Measurements from ENCODE around the gene MAB21L3.

Gene MAB21L3

DNA sequence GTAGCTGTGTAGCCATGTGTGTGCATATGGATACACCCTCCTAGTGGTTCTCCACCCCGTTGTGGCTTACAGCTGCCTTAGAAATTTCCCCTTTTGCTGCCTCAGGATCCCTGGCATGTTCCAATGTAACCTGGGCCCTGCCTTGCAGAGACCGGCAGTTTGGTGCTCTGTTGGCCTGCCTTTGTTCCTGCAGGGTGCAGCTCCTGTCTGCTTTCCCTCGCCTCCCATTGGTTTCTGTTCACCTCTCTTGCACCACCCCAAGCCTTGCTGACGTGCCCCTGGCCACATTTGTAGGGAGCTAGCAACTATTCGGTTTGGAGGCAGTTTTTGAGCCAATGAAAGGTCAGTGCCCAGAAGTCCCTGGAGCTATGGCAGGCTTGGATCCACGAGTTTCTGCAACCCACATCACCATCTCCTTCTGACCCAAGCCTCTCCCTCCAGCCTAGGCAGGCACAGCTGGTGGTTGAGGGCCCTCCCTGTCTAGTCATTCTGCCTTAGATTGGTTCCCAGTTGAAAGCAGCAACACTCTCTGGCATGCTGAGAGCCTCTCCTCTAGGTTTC, 54.9 kb downstream of the MAB21L3 start:
- TF ChIP-seq, protein P1, sequence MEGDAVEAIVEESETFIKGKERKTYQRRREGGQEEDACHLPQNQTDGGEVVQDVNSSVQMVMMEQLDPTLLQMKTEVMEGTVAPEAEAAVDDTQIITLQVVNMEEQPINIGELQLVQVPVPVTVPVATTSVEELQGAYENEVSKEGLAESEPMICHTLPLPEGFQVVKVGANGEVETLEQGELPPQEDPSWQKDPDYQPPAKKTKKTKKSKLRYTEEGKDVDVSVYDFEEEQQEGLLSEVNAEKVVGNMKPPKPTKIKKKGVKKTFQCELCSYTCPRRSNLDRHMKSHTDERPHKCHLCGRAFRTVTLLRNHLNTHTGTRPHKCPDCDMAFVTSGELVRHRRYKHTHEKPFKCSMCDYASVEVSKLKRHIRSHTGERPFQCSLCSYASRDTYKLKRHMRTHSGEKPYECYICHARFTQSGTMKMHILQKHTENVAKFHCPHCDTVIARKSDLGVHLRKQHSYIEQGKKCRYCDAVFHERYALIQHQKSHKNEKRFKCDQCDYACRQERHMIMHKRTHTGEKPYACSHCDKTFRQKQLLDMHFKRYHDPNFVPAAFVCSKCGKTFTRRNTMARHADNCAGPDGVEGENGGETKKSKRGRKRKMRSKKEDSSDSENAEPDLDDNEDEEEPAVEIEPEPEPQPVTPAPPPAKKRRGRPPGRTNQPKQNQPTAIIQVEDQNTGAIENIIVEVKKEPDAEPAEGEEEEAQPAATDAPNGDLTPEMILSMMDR (IDR thresholded peaks at IDR 0.05; ENCODE audit: low read length), result no peak
- TF ChIP-seq EZH2 (optimal IDR thresholded peaks at IDR 0.05; ENCODE audit: low read depth, low read length) (no peak), EZH2phosphoT487 (IDR thresholded peaks at IDR 0.05; ENCODE audit: low read length) (no peak)
- Histone ChIP-seq H3K9me3 (replicated peaks; ENCODE audit: insufficient read depth, low read length) (no peaks in the 10 kb centered on the region), H3K27me3 (replicated peaks; ENCODE audit: insufficient read depth, low read length) (no peaks in the 10 kb centered on the region), H3K79me2 (ENCODE audit: low read length) (no peaks in the 10 kb centered on the region), H3K9me2 (replicated peaks; ENCODE audit: insufficient read depth, low read length) (no peaks in the 10 kb centered on the region), H3K4me2 (ENCODE audit: low read depth, low read length) (no peak overlapping the region), H3K27ac (ENCODE audit: low read length) (no peak overlapping the region), H3K9ac (ENCODE audit: low read length) (no peak overlapping the region), H3F3A (ENCODE audit: insufficient read depth, low read length) (peaks cover 10% of the 10 kb centered on the region), H4K20me1 (ENCODE audit: insufficient read depth, low read length) (no peaks in the 10 kb centered on the region), H3K4me1 (ENCODE audit: low read length) (peaks cover 6% of the 10 kb centered on the region; the same call in 1 of the 2 replicates), H3K36me3 (replicated peaks; ENCODE audit: insufficient read depth, low read length) (no peaks in the 10 kb centered on the region), H3K4me3 (ENCODE audit: low read length) (no peak overlapping the region), H2AFZ (ENCODE audit: low read length) (no peak overlapping the region)
- DNase-seq, result no peak

- no peaks in the 10 kb centered on the region for H3K9me2 ChIP-seq (replicated peaks; ENCODE audit: insufficient read depth, low read length)
- H3K79me2 ChIP-seq (ENCODE audit: low read length), result no peaks in the 10 kb centered on the region
- H3K9ac ChIP-seq (ENCODE audit: low read length), result no peak overlapping the region
- no peaks in the 10 kb centered on the region for H4K20me1 ChIP-seq (ENCODE audit: insufficient read depth, low read length)
- H3K9me3 ChIP-seq (replicated peaks; ENCODE audit: insufficient read depth, low read length), result no peaks in the 10 kb centered on the region
- no peak overlapping the region for H3K27ac ChIP-seq (ENCODE audit: low read length)
- peaks cover 6% of the 10 kb centered on the region; the same call in 1 of the 2 replicates for H3K4me1 ChIP-seq (ENCODE audit: low read length)
- no peak for DNase-seq
- H3K4me2 ChIP-seq (ENCODE audit: low read depth, low read length), result no peak overlapping the region
- H3K36me3 ChIP-seq (replicated peaks; ENCODE audit: insufficient read depth, low read length), result no peaks in the 10 kb centered on the region
- TF ChIP-seq EZH2 (optimal IDR thresholded peaks at IDR 0.05; ENCODE audit: low read depth, low read length), result no peak
- TF ChIP-seq, protein P1 (IDR thresholded peaks at IDR 0.05; ENCODE audit: low read length), result no peak
- TF ChIP-seq EZH2phosphoT487 (IDR thresholded peaks at IDR 0.05; ENCODE audit: low read length), result no peak
- H3F3A ChIP-seq (ENCODE audit: insufficient read depth, low read length), result peaks cover 10% of the 10 kb centered on the region
- no peak overlapping the region for H3K4me3 ChIP-seq (ENCODE audit: low read length)
- no peak overlapping the region for H2AFZ ChIP-seq (ENCODE audit: low read length)
- H3K27me3 ChIP-seq (replicated peaks; ENCODE audit: insufficient read depth, low read length), result no peaks in the 10 kb centered on the region
Observed at GRCh38 chr1:116166655-116167054, 55.5 kb downstream of the MAB21L3 start.

GRCh38 chr1:116167625-116168276, 56.6 kb downstream of the MAB21L3 start:
- H3K4me3 ChIP-seq (ENCODE audit: low read length), result peak overlapping the region; percentile 70
- peak overlapping the region; percentile 85 for H2AFZ ChIP-seq (ENCODE audit: low read length)
- DNase-seq, result no peak
- peak overlapping the region; percentile 86 for H3K4me2 ChIP-seq (ENCODE audit: low read depth, low read length)
- H4K20me1 ChIP-seq (ENCODE audit: insufficient read depth, low read length), result no peaks in the 10 kb centered on the region
- TF ChIP-seq, protein P1 (IDR thresholded peaks at IDR 0.05; ENCODE audit: low read length), result no peak
- TF ChIP-seq EZH2phosphoT487 (IDR thresholded peaks at IDR 0.05; ENCODE audit: low read length), result no peak
- no peak for TF ChIP-seq EZH2 (optimal IDR thresholded peaks at IDR 0.05; ENCODE audit: low read depth, low read length)
- peaks cover 6% of the 10 kb centered on the region; the same call in 1 of the 2 replicates for H3K4me1 ChIP-seq (ENCODE audit: low read length)
- peak overlapping the region; percentile 71 for H3K9ac ChIP-seq (ENCODE audit: low read length)
- H3K9me2 ChIP-seq (replicated peaks; ENCODE audit: insufficient read depth, low read length), result no peaks in the 10 kb centered on the region
- H3K9me3 ChIP-seq (replicated peaks; ENCODE audit: insufficient read depth, low read length), result no peaks in the 10 kb centered on the region
- H3K79me2 ChIP-seq (ENCODE audit: low read length), result no peaks in the 10 kb centered on the region
- peak overlapping the region; percentile 72; the same call in 1 of the 2 replicates for H3K27ac ChIP-seq (ENCODE audit: low read length)
- peaks cover 10% of the 10 kb centered on the region for H3F3A ChIP-seq (ENCODE audit: insufficient read depth, low read length)
- no peaks in the 10 kb centered on the region for H3K36me3 ChIP-seq (replicated peaks; ENCODE audit: insufficient read depth, low read length)
- H3K27me3 ChIP-seq (replicated peaks; ENCODE audit: insufficient read depth, low read length), result no peaks in the 10 kb centered on the region

Measured in MM.1S (cell line).